22Rv1 (cell line): Measurements from ENCODE around the gene DPH3.

Experiments used
- H3K27ac ChIP-seq: fragments of 450-650 bp; 2 replicates; pipeline ENCODE4 v1.5.1; 2017
- CTCF ChIP-seq: fragments of 450-650 bp; IDR thresholded peaks from 2 replicates; pipeline ENCODE4 v1.5.1; 2017; ENCODE audit warnings: mild to moderate bottlenecking
- ZFX ChIP-seq: fragments of 450-650 bp; IDR thresholded peaks from 2 replicates; pipeline ENCODE4 v1.6.1; 2017; ENCODE audit warnings: antibody characterized with exemption, borderline replicate concordance

DPH3 gene

DNA sequence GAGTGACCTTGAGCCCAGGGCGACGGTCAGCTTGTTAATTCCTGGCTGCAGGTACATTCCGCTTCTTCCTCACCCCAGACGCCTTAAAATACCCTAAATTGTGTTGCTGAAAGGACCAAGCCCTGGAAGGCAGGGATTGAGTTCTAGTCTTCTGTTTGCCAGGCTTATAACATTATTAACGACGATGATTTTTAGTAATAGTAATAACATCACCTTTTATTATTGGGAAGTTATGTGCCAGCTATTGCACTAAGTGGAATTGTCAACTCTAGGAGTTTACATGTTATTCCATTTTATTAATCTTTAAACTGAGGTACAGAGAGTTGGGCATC is 678 bp upstream of the DPH3 start:
- TF ChIP-seq CTCF (no peak), ZFX (no peak)
- H3K27ac ChIP-seq: peak overlapping the region; percentile 83

- peak overlapping the region; percentile 83 for H3K27ac ChIP-seq
- TF ChIP-seq CTCF (no peak), ZFX (no peak)
Measured at GRCh38 chr3:16264174-16264707, 502 bp downstream of the DPH3 start.

DNA sequence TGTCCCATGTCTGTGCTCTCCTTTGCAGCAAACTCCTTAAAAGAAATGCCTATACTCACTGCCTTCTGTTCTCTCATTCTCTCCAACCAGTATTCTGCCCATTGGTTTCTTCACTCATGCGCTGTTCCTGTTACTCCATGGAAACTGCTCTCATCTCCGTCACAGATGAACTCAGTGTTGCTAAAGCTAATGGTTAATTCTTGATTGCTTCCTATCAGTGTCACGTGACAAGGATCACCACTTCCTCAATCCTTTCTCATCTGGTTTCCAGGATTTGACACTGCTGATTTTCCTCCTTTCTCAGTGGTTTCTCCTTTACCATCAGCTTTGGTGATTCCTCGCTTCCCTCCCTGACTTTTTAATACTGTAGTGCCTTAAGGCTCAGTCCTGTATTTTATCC is 2.6 kb downstream of the DPH3 start:
- no peak overlapping the region for H3K27ac ChIP-seq
- TF ChIP-seq ZFX: no peak
- no peak for TF ChIP-seq CTCF

DNA sequence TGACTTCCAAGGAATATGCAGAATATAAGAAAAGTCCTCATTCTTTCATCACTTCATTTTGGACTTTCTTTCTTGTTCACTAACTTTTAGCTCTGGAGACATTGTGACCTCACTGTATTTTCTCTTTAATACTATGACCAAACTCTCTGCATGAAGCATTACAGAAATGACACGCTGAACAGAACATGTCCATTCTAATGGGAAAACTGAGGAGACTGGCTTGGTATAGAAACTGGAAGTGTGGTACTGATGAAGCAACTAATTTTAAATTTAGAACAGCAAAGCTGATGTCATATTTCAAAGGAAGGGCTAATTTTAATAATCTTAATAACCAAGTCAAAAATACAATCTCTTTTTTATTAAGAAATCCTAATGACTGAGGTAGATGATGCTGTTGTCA is 4.7 kb downstream of the DPH3 start:
- no peak for TF ChIP-seq ZFX
- no peak for TF ChIP-seq CTCF
- no peak overlapping the region for H3K27ac ChIP-seq

DNA sequence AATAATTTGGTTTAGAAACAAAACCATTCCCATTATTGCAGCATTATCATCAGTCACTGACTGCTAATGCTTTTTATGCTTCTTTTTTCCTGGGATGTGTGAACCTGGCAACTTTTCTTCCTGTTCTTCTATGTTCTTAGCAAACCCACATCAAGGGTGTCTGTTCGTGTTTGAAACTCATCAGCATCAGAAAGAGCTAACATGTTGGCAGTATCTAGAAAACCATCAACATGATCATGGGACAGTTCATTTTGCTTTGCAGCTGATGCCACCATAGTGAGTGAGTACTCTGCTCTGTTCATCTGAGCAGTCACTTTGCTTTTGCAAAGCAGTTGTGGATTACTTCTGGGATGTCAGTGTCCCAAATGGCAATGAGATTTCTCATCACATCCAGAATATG is 5.9 kb downstream of the DPH3 start:
- H3K27ac ChIP-seq: no peak overlapping the region
- no peak for TF ChIP-seq ZFX
- no peak for TF ChIP-seq CTCF

- TF ChIP-seq CTCF (no peak), ZFX (no peak)
- no peak overlapping the region for H3K27ac ChIP-seq
Measured at GRCh38 chr3:16258177-16258576, 6.6 kb downstream of the DPH3 start.

DNA sequence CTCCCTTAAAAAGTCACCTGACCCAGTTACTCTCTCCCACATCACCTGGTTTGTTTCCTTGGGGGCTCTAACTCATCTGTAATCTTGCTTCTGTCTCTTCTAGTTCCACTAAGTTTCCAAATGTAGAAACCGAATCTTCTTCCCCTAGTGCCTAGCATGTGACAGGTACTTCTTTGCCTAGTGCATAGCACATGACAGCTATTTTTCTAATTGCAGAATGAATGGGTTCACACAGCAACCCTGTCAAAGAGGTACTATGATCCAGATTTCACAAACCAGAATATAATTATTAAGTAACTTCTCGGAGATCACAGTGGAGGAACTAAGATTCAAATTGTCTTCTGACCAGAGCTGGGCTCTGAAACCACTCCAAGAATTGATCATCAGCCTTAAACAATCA is 7.4 kb downstream of the DPH3 start:
- TF ChIP-seq ZFX: no peak
- TF ChIP-seq CTCF: no peak
- H3K27ac ChIP-seq: no peak overlapping the region
